HG02798 (cell line): Measurements from ENCODE around the gene C2orf42.
A peak's percentile ranks its signal among the peaks of the same experiment; 100 is the strongest.
"Not testable (repeated sequence)": the region's sequence is repeated elsewhere in the genome, so short reads cannot be mapped to it uniquely, and the experiment has no call there.

ENCODE experiments used
- ATAC-seq: cut with Tn5 transposase; IDR thresholded peaks from one replicate; pipeline ENCODE4 v1.9.1; 2021; ENCODE audit warnings: mild to moderate bottlenecking; ENCODE audit not compliant: unreplicated experiment, poor library complexity

Gene C2orf42

DNA sequence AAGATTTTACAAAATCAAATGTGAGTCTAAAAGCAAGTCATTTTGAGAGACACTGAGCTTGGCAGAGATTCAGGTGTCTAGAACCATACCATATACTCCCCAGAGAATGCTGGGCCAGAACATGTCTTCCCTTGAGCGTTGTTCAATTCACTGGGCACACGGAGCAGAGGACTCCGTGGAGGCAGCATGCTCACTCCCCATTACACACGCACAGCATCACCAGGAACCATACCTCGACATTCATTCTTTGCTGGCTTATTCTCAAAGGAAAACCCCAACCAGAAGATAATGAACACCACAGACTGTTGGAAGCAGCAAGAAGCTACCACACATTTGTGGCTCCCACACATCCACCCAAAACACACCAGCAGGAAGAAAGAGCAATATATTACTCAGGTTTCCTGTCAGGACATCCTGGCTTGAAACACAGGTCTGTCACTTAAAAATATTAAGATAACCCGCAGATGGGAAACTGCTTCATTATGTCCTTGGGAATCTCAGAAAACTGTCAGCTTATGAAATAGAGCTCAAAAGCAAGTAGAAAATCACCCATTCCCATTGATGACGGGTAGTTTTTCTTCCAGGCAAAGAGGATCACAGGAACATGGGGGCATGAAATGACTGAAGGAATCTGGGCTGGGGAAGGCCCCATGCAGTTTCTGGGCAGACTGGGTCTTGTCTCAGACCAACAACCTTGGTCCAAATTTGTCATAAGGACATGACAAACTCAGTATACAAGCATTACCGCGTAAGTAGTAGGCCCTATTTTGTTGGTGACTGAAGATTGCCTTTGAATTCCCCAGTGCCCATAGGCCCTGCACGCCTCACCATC is 57.1 kb downstream of the C2orf42 start:
- peak; percentile 28 for ATAC-seq

DNA sequence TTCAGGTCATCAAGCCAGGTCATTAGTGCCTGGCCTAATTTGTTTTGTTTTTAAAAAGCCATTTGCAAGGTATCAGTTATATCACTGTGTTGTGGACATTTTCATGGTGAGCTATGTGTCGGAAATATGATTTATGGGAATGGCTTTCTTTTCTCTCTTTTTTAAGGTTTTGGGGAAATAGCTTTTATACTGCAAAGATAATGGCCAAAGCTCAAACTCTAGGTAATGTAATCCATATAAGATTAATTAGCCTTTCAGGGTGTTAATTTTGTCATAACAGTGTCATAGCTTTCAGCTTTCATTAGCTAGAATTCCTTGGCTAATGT is 57.7 kb downstream of the C2orf42 start:
- no peak for ATAC-seq

DNA sequence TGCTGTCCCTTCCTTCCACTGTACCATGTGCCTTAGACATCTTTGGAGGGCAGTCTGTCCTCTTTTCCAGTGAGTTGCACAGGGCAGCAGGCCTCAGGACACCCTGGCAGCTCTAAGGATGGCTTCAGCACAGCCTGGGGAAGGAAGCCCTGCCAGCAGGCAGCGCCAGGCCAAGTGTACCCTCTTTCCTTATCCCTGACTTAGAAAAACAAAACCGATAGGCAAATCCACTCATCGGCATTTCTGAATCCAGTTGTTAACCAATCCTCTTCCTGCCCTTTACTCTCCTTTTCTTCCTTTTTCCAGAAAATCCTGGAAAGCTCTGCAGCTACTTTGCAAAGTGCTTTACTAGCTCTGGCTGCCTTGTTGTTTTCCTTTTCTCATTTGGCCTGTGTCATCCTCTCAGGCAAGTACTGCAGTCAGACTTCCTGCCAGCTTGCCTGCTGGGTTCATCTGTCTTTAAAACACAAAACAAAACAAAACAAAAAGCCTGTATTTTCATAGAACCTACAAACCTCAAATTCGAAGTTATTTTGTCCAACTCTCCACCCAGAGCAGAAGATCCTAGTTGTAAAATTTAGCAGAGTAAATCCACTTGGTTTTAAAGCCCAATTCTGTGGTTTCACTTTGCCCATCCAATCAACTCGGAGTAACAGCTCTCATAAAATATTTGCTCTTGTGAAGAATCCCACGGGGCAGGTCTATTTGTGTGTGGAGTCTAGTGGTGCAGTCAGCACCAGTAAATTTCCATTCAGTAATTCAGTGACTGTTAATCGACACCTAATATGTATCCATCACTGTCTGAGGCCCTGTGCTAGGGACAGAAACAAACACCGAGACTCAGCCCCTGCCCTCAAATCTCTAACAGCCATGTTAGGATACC is 58.3 kb downstream of the C2orf42 start:
- ATAC-seq, result peak; percentile 53

DNA sequence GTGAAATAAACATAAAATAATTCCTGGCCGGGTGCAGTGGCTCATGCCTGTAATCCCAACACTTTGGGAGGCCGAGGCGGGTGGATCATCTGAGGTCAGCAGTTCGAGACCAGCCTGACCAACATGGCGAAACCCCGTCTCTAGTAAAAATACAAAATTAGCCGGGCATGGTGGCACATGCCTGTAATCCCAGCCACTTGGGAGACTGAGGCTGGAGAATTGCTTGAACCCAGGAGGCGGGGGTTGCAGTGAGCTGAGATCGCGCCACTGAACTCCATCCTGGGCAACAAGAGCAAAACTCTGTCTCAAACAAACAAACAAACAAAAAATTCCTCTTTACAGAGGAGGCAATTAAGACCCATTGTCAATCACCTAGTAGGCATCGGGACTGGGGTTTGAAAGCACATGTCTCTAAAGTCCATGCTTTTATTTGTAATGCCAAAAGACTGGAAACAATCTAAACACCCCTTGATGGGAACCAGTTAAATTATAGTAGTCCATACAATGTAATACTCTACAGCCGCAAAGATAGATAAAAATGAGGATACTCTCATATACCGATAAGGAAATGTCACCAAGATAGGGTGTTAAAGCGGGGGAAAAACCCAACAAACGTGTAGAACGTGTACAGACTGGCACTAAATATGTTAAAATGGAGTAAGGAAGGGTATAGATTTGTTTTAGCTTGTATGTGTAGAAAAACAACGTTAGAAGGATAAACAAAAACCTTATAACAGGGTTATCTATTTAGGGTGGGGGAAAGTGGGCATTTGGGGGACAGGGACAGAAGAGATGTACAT is 59.3 kb downstream of the C2orf42 start:
- not testable (repeated sequence) for ATAC-seq

DNA sequence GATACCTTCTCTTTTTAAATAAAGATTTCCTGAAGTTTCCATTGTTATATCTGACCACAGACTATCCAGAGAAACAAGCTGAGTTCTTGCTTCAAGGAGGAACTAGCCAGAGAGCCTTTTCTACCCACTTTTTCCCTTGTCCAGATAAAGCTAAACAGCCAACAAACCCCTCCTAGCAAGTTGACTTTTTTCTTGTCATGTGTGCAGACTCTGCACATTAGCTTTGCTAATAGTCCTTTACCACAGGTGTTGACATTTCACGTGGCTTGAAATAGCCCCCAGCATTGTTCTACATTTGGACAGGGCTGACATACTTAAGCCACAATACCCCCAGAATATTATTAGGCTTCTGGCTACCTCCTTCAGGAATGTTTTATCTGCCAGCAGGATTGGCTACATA is 62.8 kb downstream of the C2orf42 start:
- no peak for ATAC-seq

DNA sequence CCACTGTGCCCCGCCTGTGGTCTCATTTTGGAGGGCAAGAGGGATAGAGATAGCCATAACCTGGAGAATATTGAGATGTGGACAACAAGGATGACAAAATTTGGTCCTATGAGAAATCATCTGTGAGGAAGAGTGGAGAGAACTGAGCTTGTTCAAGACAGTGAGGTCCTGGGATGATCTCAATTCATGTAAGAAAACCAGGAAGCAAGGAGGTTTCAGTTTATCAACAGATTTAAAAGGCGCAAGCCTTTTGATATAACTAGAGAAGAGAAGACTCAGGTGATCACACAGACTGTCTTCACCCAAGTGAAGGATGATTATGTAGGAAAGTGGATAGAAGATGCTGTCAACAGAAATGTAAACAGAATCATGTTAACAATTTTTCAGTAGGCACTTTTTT is 64.4 kb downstream of the C2orf42 start:
- ATAC-seq, result no peak

DNA sequence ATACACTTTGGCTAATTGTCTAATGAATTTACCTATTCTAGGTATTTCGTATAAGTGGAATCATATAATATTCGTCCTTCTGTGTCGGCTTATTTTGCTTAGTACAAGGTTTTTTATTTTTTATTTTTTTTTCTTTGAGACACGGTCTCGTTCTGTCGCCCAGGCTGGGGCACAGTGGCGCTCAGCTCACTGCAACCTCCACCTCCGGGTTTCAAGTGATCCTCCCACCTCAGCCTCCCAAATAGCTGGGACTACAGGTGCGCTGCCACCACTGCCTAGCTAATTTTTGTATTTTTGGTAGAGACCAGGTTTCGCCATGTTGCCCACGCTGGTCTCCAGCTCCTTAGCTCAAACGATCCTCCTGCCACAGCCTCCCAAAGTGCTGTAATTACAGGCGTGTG is 65.3 kb downstream of the C2orf42 start:
- no peak for ATAC-seq

DNA sequence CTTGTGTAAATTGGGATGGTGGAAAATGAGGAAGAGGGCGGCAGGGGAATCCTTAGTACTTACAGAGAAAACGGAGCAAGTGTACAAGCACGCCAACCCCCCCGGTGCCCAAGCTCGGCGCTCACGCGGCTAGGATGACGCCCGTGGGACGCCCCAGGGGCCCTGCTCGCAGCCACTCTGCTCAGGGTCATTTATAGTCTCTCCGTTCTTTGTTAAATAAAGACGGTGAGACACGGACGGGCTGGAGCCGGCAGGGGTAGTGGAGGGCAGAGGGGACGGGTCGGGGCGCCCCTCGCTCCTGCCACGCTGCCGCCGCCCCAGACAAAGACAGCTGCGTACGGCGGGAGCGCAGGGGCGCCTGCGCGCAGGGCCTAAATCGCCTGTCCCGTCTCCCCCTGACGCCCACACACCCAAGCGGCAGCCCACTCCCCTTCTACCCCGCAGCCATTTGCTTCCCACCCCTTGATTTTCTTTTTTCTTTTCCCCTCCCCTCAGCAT is 65.8 kb downstream of the C2orf42 start:
- ATAC-seq, result peak; percentile 49

DNA sequence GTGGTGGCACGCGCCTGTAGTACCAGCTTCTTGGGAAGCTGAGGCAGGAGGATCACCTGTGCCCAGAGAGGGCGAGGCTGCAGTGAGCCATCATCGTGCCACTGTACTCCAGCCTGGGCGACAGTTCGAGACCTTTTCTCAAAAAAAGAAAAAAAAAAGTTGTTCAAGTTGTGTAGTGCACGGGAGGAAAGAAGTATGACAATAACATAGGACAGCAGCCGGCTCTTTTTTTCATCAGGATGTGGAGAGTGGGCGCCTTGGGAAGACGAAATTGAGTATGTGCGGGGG is 67.0 kb downstream of the C2orf42 start:
- no peak for ATAC-seq

DNA sequence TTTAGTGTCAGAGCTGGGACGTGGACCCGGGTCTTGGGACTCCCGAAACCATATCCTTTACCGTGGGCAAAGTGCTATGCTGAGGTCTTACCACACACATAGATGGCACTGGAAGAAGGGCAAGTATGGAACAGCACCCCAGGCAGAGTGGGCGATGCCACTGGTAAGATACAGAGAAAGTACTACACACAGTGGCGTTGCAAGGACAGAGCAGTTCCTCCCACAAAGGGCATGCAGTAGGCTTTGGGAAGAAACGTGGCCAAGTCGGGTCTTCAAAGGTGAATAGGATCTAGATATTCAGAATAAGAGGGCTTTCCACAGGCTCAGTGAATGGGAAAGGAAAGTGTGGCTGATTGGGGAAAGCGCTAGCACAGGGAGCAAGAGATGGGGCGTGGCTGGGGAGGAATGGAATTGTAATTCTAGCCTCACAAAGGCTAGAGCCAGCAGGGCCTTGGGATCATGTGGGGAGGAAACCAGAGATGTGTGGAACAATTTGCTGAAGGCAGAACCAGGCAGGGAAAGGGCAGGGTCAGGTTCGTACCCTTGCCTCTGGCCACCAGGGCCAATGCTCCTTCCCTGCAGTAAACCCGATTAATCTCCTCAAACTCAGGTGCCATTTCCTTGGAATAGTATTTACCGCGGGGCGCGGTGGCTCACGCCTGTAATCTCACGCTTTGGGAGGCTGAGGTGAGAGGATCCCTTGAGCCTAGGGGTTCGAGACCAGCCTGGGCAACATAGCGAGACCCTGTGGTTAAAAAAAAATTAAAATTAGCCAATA is 67.6 kb downstream of the C2orf42 start:
- ATAC-seq, result no peak

DNA sequence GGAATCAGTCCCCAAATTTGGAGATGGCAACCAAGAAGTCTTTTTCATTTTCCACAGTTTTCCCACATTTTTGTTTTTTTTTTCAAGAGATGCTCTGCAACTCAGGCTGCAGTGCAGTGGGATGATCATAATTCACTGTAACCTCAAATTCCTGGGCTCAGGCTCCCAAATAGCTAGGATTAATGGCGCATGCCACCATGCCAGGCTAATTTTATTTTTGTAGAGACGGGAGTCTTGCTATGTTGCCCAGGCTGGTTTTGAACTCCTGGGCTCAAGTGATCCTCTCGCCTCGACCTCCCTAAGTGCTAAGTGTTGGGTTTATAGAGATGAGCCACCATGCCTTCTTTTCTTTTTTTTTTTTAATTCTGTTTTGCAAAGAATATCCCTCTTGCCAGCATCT is 68.3 kb downstream of the C2orf42 start:
- ATAC-seq, result no peak

DNA sequence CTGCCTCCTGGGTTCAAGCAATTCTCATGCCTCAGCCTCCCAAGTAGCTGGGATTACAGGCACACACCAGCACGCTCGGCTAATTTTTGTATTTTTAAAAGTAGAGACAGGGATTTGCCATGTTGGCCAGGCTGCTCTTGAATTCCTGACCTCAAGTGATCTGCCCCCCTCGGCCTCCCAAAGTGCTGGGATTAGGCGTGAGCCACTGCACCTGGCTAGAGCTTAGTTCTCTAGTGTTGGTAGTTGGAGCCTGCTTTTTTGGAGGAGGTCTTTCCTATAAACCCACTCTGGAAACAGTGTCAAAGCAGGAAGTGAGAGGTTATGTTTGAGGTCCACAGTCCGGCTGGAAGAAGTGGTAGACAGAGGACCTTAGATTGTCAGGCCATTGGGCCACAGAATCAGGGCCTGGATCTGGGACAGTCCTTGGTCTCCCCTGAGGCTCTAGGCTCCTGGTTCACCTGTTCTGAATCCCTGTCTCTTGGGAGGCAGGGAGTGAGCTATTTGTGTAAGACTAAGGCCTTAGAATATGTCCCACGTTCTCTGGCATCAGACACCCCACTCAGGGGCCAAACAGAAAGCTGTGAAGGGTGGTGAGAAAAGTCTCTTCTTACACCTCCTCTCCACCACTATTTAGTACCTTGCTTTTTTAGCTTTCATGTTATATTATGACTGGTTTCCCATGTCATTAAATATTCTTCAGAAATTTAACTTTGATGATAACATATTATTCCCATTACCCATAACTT is 69.0 kb downstream of the C2orf42 start:
- no peak for ATAC-seq

DNA sequence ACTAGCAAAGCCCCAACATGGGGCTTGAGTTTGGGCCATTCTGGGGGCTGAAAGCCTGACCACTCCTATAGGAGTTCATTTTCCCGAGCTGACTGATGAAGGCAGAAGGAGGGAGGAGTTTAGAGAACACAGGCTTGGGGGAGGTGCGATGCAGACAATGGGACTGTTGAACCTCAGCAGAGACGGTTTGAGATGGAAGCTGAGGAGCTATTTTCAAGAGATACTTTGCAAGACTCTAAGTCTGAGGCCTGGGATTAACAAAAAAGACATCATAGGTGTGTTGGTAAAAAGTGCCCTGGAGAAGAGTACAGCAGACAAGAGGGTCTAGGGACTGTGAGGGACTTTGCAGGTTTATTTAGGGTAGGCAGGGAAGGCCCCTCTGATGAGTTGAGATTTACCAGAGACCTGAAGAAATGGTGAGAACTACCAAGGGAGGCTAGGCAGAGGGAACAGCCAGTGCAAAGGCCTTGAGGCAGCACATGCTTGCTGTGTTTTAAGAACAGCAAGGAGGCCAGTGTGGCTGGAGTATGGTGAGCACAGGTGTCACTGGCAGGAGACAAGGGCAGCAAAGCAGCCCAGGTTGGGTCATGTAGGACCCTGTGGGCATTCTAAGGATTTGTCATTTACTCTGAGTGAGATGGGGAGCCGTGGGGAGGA is 71.9 kb downstream of the C2orf42 start:
- ATAC-seq, result no peak

DNA sequence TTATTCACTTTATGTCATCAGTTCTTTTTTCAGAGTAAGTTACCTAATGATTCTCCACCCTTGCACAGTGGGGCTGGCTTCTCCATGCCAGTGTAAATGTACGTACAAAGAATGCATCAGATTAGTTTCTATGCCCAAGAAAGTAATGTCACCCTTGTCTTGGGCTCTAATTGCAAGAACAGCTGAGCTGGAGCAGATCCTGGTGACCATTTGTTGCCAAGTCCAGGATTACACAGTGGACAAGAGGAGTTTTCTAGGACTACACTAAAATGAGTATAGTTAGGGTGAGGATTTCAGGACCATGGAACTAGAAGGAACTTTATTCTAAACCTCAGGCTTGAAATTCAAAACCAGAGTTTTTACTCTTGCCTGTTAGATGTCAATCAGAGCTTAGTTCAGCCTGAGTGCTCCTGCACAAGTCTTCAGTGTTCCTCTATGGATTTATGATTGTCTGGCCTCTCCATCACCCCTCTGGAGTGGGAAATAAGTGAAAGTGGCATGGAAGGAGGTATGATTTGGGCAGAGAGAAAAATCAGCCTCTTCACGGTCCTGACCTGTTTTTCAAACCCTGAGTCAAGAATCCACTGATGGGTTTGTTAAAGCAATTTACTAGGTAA is 73.8 kb downstream of the C2orf42 start:
- no peak for ATAC-seq

DNA sequence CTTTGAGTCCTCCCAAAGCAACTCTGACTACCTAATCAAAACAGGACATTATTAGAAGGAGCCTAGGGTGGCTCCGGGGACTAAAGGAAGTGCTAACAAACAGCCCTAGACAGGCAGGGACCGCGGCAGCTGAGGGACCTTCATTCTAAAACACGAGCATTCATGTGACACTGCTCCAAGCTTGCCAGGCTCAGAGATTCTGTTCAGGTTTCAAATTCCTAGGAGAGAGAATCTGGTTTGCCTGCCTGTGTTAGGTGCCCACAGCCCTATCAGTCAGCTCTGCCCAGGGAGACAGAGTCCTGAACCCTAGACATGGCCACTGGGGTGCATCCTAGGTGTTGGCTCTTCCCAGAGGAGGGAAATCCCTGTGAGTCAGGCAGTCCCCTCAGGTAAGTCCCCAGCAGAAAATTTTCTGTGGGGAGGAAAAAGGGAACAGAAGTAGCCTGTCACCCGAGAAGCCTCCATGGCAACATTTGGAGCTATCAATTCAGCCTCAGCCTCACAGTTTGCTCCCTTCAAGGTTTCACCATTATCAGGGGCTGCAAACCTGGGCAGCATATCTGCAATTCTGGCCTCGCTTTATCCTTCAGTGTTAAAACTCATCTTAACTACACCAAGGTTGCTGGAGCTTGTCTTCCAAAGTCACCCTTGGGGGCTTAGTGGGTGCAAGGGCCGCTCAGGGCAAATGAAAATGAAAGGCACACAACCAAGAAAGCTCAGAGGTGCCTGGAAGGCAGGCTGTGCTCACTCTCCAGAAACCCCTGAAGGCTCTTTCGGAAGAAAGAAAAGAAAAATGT is 75.0 kb downstream of the C2orf42 start:
- ATAC-seq, result peak; percentile 56

DNA sequence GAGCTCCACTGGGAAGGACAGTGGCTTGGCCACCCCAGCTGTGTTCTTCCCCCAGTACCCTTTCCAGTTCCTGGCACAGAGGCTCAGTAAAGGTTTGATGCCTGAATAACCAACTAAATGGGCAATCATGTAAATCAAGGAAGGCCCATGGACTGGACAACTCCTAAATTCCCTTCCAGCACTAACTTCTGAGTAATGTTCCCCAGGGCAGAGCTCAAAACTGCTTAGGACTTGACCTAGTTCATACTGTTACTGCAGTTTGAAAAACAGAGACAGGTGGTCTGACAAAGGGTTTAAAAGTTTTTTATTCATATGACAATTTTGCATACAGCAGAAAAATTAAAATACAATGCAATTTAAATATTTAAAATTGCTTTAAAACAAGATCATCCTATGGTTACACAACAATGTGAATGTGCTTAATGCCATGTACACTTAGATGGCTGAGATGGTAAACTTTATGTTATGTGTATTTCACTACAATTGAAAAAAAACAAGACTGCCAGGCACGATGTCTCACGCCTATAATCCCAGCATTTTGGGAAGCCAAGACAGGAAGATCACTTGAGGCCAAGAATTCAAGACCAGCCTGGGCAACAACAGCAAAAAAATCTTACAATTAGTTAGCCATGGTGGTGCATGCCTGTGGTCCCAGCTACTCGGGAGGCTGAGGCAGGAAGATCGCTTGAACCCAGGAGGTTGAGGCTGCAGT is 77.3 kb downstream of the C2orf42 start:
- ATAC-seq, result no peak
